SK-N-SH treated with all-trans-retinoic acid at 6 μM for 48 hours (cell line): ENCODE results near the gene NR2F2.

Experiments used
- ATAC-seq: fragments of 200-7000 bp; cut with Tn5 transposase; 3 replicates; pipeline ENCODE4 v1.9.1; 2020; ENCODE audit warnings: mild to moderate bottlenecking, moderate library complexity
- ARNTL ChIP-seq: fragments of 450-650 bp; formaldehyde crosslinking; IDR thresholded peaks from 2 replicates; pipeline ENCODE4 v1.5.0; 2020; ENCODE audit warnings: low read depth, mild to moderate bottlenecking, moderate library complexity, borderline replicate concordance
- BACH2 ChIP-seq: fragments of 250-450 bp; sonication (Bioruptor Pico); IDR thresholded peaks from 2 replicates; pipeline ENCODE4 v1.9.0; 2021; ENCODE audit warnings: mild to moderate bottlenecking, borderline replicate concordance
- ESRRG ChIP-seq: fragments of 250-450 bp; sonication (Bioruptor Pico); IDR thresholded peaks from 2 replicates; pipeline ENCODE4 v1.6.1; 2021; ENCODE audit warnings: mild to moderate bottlenecking
- GLIS3 ChIP-seq: fragments of 250-450 bp; sonication (Bioruptor Pico); IDR thresholded peaks from 2 replicates; pipeline ENCODE4 v1.5.0; 2020; ENCODE audit warnings: mild to moderate bottlenecking, moderate library complexity
- ISL1 ChIP-seq: fragments of 250-450 bp; sonication (Bioruptor Pico); IDR thresholded peaks from 2 replicates; pipeline ENCODE4 v2.1.2; 2022; ENCODE audit warnings: mild to moderate bottlenecking, moderate library complexity
- OSR1 ChIP-seq: fragments of 250-450 bp; sonication (Bioruptor Pico); IDR thresholded peaks from 2 replicates; pipeline ENCODE4 v1.8.0; 2022; ENCODE audit warnings: moderate library complexity, mild to moderate bottlenecking, inconsistent platforms
- PPARA ChIP-seq: fragments of 250-450 bp; sonication (Bioruptor Pico); IDR thresholded peaks from 2 replicates; pipeline ENCODE4 v1.5.0; 2020; ENCODE audit warnings: mild to moderate bottlenecking, borderline replicate concordance
- SNAI2 ChIP-seq: fragments of 250-450 bp; sonication (Bioruptor Pico); IDR thresholded peaks from 2 replicates; pipeline ENCODE4 v1.5.0; 2020; ENCODE audit warnings: mild to moderate bottlenecking, moderate library complexity
- TCF4 ChIP-seq: fragments of 250-450 bp; sonication (Bioruptor Pico); IDR thresholded peaks from 2 replicates; pipeline ENCODE4 v1.8.0; 2021; ENCODE audit warnings: mild to moderate bottlenecking, moderate library complexity, borderline replicate concordance
- ZC3H10 ChIP-seq: fragments of 250-450 bp; sonication (Bioruptor Pico); IDR thresholded peaks from 2 replicates; pipeline ENCODE4 v1.5.1; 2021; ENCODE audit warnings: mild to moderate bottlenecking, moderate library complexity
- ZFP3 ChIP-seq: fragments of 250-450 bp; sonication (Bioruptor Pico); IDR thresholded peaks from 2 replicates; pipeline ENCODE4 v1.5.0; 2020; ENCODE audit warnings: mild to moderate bottlenecking, moderate library complexity
- ZFP30 ChIP-seq: fragments of 450-650 bp; formaldehyde crosslinking; IDR thresholded peaks from 2 replicates; pipeline ENCODE4 v1.5.0; 2022; ENCODE audit warnings: mild to moderate bottlenecking, moderate library complexity
- ZNF565 ChIP-seq: fragments of 450-650 bp; formaldehyde crosslinking; conservative IDR thresholded peaks from 2 replicates; pipeline ENCODE4 v1.5.0; 2020; ENCODE audit warnings: low read depth, mild to moderate bottlenecking, moderate library complexity
- ZNF70 ChIP-seq: fragments of 450-650 bp; formaldehyde crosslinking; IDR thresholded peaks from 2 replicates; pipeline ENCODE4 v1.5.0; 2020; ENCODE audit warnings: mild to moderate bottlenecking, moderate library complexity
- ZNF8 ChIP-seq: fragments of 450-650 bp; formaldehyde crosslinking; IDR thresholded peaks from 2 replicates; pipeline ENCODE4 v1.5.0; 2020; ENCODE audit warnings: mild to moderate bottlenecking, moderate library complexity
- TF ChIP-seq, protein P1 (sequence below): fragments of 250-450 bp; sonication (Bioruptor Pico); IDR thresholded peaks from 2 replicates; pipeline ENCODE4 v1.5.0; 2020; ENCODE audit warnings: mild to moderate bottlenecking, moderate library complexity
- TF ChIP-seq, protein P2 (sequence below): fragments of 250-450 bp; sonication (Bioruptor Pico); IDR thresholded peaks from 2 replicates; pipeline ENCODE4 v1.5.1; 2020; ENCODE audit warnings: low read depth, mild to moderate bottlenecking, moderate library complexity
- TF ChIP-seq, protein P3 (sequence below): fragments of 250-450 bp; sonication (Bioruptor Pico); IDR thresholded peaks from 2 replicates; pipeline ENCODE4 v1.5.1; 2021; ENCODE audit warnings: mild to moderate bottlenecking, moderate library complexity

The NR2F2 gene

DNA sequence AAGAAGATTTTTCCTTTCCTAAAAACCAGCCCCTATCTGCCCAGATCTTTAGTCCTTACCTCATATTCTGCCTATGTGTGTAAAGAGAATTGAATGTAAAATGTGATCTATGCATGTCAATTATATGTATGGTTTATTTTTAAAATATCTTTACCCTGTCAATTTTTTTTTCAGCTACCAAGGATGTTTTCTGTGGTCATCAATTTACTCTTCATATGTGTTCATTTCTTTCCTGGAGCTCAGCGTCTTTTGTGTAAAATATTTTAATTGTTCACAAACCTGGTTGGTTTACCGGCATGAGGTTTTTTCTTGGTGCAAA is 1.7 kb upstream of the NR2F2 start (continued):
- TF ChIP-seq, protein P1, sequence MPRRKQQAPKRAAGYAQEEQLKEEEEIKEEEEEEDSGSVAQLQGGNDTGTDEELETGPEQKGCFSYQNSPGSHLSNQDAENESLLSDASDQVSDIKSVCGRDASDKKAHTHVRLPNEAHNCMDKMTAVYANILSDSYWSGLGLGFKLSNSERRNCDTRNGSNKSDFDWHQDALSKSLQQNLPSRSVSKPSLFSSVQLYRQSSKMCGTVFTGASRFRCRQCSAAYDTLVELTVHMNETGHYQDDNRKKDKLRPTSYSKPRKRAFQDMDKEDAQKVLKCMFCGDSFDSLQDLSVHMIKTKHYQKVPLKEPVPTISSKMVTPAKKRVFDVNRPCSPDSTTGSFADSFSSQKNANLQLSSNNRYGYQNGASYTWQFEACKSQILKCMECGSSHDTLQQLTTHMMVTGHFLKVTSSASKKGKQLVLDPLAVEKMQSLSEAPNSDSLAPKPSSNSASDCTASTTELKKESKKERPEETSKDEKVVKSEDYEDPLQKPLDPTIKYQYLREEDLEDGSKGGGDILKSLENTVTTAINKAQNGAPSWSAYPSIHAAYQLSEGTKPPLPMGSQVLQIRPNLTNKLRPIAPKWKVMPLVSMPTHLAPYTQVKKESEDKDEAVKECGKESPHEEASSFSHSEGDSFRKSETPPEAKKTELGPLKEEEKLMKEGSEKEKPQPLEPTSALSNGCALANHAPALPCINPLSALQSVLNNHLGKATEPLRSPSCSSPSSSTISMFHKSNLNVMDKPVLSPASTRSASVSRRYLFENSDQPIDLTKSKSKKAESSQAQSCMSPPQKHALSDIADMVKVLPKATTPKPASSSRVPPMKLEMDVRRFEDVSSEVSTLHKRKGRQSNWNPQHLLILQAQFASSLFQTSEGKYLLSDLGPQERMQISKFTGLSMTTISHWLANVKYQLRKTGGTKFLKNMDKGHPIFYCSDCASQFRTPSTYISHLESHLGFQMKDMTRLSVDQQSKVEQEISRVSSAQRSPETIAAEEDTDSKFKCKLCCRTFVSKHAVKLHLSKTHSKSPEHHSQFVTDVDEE: no peak

DNA sequence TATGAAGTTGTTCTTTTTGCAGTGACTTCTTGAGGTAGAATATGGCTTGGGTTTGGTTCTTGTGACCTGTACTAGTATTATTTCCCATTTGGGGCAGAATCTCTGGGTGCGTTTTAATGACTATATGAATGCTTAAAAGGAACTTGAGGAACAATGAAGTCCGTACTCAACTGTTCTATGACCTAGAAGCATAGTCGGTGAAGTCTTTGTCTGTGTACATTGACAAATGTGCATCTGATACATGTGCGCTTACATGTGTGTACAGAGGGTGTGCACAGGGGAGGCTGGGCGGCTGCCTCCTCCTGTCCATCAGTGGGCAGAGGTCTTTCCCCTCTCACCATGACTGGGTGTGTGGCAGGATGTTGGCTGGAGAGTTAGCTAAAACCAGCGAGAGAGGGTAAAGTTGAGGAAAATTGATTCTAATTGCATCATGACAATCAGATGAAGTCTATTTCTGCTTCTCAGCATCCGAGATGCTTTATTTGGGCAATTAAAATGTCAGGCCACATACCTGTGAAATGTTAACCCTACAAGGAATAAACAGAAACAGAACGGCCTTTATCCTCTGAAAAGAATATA is 1.0 kb upstream of the NR2F2 start:
- no peak for ATAC-seq
- TF ChIP-seq, protein P2, sequence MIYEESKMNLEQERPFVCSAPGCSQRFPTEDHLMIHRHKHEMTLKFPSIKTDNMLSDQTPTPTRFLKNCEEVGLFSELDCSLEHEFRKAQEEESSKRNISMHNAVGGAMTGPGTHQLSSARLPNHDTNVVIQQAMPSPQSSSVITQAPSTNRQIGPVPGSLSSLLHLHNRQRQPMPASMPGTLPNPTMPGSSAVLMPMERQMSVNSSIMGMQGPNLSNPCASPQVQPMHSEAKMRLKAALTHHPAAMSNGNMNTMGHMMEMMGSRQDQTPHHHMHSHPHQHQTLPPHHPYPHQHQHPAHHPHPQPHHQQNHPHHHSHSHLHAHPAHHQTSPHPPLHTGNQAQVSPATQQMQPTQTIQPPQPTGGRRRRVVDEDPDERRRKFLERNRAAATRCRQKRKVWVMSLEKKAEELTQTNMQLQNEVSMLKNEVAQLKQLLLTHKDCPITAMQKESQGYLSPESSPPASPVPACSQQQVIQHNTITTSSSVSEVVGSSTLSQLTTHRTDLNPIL (CRISPR knock-in tag): no peak
- TF ChIP-seq ISL1 (CRISPR knock-in tag) (no peak), ZFP3 (CRISPR knock-in tag) (no peak), ESRRG (CRISPR knock-in tag) (no peak), ZFP30 (no peak), OSR1 (CRISPR knock-in tag) (no peak), ZNF565 (CRISPR knock-in tag) (no peak), SNAI2 (no peak), TCF4 (CRISPR knock-in tag) (no peak)
- TF ChIP-seq, protein P1: no peak
- TF ChIP-seq, protein P3, sequence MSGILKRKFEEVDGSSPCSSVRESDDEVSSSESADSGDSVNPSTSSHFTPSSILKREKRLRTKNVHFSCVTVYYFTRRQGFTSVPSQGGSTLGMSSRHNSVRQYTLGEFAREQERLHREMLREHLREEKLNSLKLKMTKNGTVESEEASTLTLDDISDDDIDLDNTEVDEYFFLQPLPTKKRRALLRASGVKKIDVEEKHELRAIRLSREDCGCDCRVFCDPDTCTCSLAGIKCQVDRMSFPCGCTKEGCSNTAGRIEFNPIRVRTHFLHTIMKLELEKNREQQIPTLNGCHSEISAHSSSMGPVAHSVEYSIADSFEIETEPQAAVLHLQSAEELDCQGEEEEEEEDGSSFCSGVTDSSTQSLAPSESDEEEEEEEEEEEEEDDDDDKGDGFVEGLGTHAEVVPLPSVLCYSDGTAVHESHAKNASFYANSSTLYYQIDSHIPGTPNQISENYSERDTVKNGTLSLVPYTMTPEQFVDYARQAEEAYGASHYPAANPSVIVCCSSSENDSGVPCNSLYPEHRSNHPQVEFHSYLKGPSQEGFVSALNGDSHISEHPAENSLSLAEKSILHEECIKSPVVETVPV (CRISPR knock-in tag): no peak
- TF ChIP-seq, all 23 proteins: peak for 0

DNA sequence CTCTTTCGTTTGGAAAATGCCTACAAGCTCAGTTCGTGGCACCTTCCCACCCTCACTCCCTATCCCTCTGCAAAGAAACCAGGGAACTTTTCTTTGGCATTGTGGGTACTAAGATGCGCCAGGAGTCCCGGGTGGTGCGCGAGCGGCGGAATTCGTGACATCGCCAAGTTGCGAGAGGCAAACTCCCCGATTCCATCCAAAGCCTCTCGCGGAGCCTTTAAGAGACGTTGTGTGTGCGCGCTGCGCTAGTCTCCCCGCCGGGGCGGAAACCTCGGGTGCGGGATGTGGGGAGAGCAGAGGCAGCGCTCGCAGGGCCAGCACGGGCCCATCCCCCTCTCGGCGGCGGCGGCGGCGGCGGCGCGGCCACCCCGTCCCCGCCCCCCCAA is 443 bp upstream of the NR2F2 start:
- TF ChIP-seq, protein P2 (CRISPR knock-in tag): no peak
- TF ChIP-seq BACH2 (CRISPR knock-in tag) (no peak), ZNF70 (CRISPR knock-in tag) (no peak), ESRRG (CRISPR knock-in tag) (no peak), ISL1 (CRISPR knock-in tag) (no peak), ZNF8 (CRISPR knock-in tag) (no peak), OSR1 (CRISPR knock-in tag) (no peak), ZC3H10 (no peak), SNAI2 (no peak), ZNF565 (CRISPR knock-in tag) (no peak), ARNTL (CRISPR knock-in tag) (no peak), GLIS3 (CRISPR knock-in tag) (no peak), ZFP30 (no peak), ZFP3 (CRISPR knock-in tag) (no peak), PPARA (CRISPR knock-in tag) (no peak)
- TF ChIP-seq, protein P3 (CRISPR knock-in tag): no peak
- peak; percentile 15; the same call in 2 of the 3 replicates for ATAC-seq
